ENCODE results near the gene MTMR3.

- TF ChIP-seq CTCF (IDR thresholded peaks at IDR 0.05), result peak; percentile 90
- no peak for TF ChIP-seq POLR2AphosphoS5 (IDR thresholded peaks at IDR 0.05; ENCODE audit: low read depth, low read length)
Measured at GRCh38 chr22:30005213-30005857, 122.4 kb downstream of the MTMR3 start.

Data from Panc1 (cell line).